ENCODE results near the gene P3R3URF. TPM values are rescaled to one million over a fixed set of nuclear protein-coding genes. Genes with fewer than 3 reads are reported as not detected.

The P3R3URF gene
- total and polyA plus RNA-seq, 9 of the 15 experiments (the other 6 are each of a cell fraction or from before 2014, with no cell fraction given) = not detected

GRCh38 chr1:46223472-46223943 is 47.2 kb upstream of the P3R3URF start (continued):
- TF ChIP-seq, protein P1, sequence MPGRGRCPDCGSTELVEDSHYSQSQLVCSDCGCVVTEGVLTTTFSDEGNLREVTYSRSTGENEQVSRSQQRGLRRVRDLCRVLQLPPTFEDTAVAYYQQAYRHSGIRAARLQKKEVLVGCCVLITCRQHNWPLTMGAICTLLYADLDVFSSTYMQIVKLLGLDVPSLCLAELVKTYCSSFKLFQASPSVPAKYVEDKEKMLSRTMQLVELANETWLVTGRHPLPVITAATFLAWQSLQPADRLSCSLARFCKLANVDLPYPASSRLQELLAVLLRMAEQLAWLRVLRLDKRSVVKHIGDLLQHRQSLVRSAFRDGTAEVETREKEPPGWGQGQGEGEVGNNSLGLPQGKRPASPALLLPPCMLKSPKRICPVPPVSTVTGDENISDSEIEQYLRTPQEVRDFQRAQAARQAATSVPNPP (IDR thresholded peaks at IDR 0.05; ENCODE audit: borderline replicate concordance, insufficient read depth, insufficient read length) = no peak
- TF ChIP-seq TCF3 (CRISPR knock-in tag; IDR thresholded peaks at IDR 0.05) (no peak), PHTF2 (CRISPR knock-in tag; IDR thresholded peaks at IDR 0.05) (no peak), ZNF644 (tag; IDR thresholded peaks at IDR 0.05; ENCODE audit: low read depth) (no peak), PURB (CRISPR knock-in tag; IDR thresholded peaks at IDR 0.05; ENCODE audit: low read depth) (no peak), ZBTB43 (CRISPR knock-in tag; IDR thresholded peaks at IDR 0.05) (no peak), BDP1 (IDR thresholded peaks at IDR 0.05; ENCODE audit: insufficient read depth, insufficient read length) (no peak), XRCC4 (IDR thresholded peaks at IDR 0.05; ENCODE audit: extremely low read depth, insufficient read depth, insufficient read length) (no peak), PRDM10 (IDR thresholded peaks at IDR 0.05; ENCODE audit: partially characterized antibody) (no peak), HSF4 (CRISPR knock-in tag; IDR thresholded peaks at IDR 0.05; ENCODE audit: borderline replicate concordance) (no peak), PHB2 (IDR thresholded peaks at IDR 0.05; ENCODE audit: low read depth) (no peak), NCOR1 (IDR thresholded peaks at IDR 0.05) (no peak), EZH2 (IDR thresholded peaks at IDR 0.05; ENCODE audit: borderline replicate concordance, low read depth, low read length) (no peak), YBX1 (IDR thresholded peaks at IDR 0.05) (no peak), SMAD3 (CRISPR knock-in tag; conservative IDR thresholded peaks at IDR 0.05) (no peak), SMARCA4 (IDR thresholded peaks at IDR 0.05) (no peak), CAMTA2 (CRISPR knock-in tag; conservative IDR thresholded peaks at IDR 0.05) (no peak), ZNF184 (CRISPR knock-in tag; IDR thresholded peaks at IDR 0.05) (no peak), ZNF780A (CRISPR knock-in tag; IDR thresholded peaks at IDR 0.05) (no peak), ZNF586 (CRISPR knock-in tag; conservative IDR thresholded peaks at IDR 0.05) (no peak)
- TF ChIP-seq, protein P2, sequence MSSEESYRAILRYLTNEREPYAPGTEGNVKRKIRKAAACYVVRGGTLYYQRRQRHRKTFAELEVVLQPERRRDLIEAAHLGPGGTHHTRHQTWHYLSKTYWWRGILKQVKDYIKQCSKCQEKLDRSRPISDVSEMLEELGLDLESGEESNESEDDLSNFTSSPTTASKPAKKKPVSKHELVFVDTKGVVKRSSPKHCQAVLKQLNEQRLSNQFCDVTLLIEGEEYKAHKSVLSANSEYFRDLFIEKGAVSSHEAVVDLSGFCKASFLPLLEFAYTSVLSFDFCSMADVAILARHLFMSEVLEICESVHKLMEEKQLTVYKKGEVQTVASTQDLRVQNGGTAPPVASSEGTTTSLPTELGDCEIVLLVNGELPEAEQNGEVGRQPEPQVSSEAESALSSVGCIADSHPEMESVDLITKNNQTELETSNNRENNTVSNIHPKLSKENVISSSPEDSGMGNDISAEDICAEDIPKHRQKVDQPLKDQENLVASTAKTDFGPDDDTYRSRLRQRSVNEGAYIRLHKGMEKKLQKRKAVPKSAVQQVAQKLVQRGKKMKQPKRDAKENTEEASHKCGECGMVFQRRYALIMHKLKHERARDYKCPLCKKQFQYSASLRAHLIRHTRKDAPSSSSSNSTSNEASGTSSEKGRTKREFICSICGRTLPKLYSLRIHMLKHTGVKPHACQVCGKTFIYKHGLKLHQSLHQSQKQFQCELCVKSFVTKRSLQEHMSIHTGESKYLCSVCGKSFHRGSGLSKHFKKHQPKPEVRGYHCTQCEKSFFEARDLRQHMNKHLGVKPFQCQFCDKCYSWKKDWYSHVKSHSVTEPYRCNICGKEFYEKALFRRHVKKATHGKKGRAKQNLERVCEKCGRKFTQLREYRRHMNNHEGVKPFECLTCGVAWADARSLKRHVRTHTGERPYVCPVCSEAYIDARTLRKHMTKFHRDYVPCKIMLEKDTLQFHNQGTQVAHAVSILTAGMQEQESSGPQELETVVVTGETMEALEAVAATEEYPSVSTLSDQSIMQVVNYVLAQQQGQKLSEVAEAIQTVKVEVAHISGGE (CRISPR knock-in tag; IDR thresholded peaks at IDR 0.05) = no peak
